ENCODE results near the gene SLC1A2.

DNA sequence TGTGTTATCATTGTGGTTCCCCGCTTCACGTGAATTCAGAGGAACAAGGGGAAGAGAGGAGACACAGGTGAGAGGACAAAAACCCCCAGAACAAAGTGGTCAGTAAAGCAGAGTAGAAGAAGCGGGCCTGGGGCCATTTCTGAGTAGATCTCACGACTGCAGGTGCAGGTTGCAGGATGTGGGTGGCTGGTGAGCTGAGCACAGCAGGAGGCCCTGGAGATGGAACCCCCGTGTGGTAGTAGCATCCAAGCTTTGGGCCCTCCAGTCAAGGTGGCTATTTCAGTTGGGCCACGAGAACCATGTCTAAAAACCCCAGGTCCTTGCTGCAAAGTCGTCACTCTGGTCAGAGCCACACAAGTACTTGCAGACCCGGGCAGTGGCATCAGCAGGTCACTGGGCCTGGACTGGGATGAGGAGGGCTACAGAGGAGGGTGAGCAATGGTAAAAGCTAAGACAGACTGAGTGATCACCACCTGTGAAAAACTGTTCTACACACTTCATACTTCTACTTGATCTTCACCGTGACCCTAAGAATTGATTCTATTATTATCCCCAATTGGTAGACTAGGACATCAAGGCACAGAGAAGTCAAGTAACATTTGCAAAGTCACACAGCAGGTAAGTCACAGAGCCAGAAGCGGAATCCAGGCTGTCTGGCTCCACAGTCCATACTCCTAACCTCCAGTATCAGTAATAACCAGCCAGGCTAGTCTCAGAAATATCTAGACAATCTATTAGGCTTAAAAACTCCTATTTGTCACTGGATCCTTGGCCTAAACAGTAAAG is 43.8 kb downstream of the SLC1A2 start:
- TF ChIP-seq, protein P1, sequence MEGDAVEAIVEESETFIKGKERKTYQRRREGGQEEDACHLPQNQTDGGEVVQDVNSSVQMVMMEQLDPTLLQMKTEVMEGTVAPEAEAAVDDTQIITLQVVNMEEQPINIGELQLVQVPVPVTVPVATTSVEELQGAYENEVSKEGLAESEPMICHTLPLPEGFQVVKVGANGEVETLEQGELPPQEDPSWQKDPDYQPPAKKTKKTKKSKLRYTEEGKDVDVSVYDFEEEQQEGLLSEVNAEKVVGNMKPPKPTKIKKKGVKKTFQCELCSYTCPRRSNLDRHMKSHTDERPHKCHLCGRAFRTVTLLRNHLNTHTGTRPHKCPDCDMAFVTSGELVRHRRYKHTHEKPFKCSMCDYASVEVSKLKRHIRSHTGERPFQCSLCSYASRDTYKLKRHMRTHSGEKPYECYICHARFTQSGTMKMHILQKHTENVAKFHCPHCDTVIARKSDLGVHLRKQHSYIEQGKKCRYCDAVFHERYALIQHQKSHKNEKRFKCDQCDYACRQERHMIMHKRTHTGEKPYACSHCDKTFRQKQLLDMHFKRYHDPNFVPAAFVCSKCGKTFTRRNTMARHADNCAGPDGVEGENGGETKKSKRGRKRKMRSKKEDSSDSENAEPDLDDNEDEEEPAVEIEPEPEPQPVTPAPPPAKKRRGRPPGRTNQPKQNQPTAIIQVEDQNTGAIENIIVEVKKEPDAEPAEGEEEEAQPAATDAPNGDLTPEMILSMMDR (IDR thresholded peaks at IDR 0.05) = no peak
- no peak for TF ChIP-seq POLR2A (IDR thresholded peaks at IDR 0.05)

Measured in uterus (tissue), 2 donors.